NCI-H2029 treated with DMSO at 0.1 percent for 48 hours (cell line): Measurements from ENCODE around the gene PPP2R2C.

Source experiments
- DNase-seq: peaks from one replicate; lab custom pipeline; 2025; lab: John Stamatoyannopoulos, UW

PPP2R2C gene

DNA sequence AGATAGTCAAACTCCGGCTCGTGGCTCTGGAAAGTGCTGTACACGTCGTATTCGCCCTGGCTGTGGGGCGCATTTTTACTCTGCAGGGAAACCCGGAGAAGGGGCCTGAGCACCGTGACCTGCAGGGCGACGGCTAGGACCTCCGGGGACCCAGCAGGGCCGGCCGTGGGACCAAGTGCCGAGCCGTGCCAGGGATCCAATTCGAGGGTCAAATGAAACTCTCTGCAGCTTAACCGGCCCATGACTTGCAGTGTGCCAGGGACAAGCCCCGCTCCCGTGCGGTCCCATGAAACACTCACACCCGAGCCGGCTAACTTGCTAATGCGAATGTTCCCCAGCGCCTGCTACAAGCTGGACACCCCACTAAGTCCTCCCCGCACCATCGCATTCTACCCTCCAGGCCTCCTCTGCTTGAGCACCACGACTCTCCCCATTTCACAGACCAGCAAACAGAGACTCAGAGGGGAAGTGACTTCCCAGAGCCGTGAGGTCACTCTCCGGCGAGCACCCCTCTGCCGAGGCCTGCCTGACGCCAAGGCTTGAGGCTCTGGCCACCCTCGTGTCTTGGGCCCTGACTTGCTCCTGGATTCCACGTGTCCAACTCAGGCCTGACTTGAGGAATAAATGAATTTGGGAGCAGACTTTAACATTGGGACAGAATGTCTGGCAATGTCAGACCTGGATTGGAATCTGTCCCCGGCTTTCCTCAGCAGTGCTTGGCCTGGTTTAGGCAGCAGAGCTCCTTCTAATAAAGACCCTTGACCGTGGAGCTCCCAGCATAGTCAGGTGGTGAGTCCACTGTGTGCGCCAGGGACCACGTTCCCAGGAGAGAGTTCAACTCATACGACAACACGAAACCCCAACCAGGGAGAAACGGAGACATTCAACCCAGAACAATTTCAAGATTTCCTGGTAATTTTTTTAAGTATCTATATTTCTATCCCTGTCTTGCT, 93.6 kb downstream of the PPP2R2C start:
- no peak for DNase-seq

DNA sequence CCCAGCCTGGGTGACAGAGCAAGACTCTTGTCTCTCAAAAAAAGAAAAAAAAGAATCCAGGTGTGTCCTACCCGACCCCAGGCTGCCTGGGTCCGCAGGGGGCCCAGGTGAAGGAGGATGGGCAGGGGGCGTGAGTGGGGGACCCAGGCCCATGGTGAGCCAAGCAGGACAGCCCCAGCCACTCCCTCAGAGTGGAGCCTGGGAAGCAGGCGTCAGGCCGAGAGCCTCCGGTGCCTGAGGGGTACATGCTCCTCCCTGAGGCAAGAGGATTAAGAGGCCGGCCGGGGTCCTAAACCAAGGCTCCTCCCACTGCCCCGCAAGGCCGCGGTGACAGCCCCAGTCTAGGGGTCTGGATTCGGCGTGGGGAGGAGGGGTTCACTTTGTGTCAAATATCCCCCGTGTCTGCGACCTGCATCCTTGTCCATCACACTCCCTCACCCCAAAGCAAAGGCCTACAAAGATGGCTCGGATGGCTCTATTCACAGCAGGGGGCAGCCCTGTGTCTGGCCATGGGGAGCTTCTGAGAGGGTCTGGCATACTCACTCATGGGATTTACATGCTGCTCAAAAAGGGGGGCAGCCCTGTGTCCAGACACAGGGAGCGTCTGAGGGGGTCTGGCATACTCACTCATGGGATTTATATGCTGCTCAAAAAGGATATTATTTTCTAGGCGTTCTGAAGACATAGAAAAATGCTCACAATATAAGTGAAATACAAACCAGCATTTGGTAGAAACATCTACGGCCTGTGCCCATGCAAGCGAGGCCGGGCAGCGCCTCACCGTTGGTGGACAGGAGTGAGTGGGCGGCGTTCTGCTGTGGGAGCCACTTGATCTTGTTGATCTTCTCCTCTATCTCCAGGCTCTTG, 94.6 kb downstream of the PPP2R2C start:
- DNase-seq = no peak

DNA sequence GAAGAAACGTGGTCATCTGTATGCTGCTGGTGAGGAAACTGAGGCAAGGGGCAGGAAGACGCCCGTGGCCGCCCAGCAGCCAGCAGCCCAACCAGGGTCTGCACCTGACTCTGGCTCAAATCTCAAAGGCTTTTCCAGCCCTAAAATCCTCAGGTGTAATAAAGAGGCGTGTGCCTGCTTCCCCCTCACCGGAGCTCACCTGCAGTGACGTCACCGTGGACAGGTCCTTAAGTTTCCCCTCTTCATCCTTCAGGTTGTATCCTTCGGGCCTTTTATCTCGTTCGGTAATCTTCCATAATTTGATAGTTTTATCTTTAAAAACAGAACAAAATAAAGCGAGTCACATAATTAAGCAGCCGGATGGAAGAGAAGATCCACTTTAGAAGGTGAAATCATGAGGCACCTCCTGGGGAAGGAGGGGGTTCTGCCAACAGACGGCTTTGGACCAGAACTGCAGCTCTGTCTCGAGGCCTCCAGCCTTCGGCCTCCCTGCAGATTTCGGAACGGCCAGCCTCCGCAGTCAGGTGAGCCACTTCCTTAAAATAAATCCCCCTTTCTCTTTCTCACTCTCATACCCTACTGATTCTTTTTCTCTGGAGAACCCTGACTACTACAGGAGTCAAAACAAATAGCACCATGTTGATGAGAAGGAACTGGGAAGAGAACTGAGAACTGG, 96.7 kb downstream of the PPP2R2C start:
- DNase-seq = no peak

DNA sequence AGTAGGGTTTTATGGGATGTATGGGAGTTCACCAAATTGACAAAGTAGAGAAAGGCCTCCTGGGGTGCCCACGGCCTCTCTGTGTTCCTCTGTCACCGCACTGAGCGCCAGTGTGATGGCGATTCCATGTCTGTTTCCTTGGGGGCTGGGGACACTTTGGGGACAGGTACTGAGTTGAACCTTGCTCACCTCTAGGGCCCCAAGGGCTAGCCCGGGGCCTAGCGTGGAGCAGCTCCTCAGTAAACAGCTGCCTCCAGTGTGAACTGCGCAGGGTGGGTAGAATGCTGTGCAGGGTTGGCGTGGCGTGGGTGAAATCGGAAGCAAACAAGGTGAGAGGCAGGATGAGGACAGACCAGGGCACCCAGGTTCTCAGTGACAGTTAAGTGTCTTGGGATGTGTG, 97.8 kb downstream of the PPP2R2C start:
- no peak for DNase-seq

DNA sequence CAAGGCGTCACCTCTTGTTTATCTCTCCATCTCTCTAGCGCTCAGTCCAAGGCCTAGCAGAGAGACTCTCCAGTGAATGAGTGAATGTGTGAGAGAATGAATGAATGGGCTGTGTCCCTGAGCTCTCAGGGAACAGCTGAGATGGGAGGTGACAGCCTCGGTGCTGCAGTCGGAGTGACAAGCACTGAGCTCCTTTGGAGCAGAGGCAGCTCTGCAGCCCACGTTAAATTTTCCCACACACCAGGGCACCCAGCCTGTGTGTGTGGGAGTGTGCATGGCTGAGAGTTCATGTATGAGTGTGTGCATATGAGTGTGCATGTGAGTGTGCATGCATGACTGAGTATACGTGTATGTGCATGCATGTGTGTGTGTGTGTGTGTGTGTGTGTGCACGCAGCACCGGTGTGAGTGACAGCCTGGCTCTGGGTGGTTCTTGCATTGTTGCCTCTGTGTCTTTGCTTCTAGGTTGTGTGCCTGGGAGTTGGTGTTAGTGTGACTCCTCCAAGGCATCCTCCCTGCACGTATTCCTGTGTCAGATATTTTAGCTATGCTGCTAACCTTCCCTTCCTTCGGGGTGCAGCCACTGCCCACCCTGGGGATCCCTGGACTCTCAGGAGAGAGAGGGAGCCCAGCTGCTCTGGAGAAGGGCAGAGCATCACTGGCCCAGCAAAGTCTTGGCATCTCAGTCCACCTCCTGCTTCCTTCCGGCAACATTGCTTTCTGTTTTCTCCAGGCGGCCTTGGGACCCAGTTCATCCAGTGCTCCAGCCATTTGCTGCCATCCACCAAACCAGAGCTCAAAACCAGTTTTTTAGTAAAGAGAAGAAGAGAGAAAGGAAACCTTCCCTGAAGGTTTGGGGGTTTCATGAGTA, 98.6 kb downstream of the PPP2R2C start:
- DNase-seq = no peak

DNA sequence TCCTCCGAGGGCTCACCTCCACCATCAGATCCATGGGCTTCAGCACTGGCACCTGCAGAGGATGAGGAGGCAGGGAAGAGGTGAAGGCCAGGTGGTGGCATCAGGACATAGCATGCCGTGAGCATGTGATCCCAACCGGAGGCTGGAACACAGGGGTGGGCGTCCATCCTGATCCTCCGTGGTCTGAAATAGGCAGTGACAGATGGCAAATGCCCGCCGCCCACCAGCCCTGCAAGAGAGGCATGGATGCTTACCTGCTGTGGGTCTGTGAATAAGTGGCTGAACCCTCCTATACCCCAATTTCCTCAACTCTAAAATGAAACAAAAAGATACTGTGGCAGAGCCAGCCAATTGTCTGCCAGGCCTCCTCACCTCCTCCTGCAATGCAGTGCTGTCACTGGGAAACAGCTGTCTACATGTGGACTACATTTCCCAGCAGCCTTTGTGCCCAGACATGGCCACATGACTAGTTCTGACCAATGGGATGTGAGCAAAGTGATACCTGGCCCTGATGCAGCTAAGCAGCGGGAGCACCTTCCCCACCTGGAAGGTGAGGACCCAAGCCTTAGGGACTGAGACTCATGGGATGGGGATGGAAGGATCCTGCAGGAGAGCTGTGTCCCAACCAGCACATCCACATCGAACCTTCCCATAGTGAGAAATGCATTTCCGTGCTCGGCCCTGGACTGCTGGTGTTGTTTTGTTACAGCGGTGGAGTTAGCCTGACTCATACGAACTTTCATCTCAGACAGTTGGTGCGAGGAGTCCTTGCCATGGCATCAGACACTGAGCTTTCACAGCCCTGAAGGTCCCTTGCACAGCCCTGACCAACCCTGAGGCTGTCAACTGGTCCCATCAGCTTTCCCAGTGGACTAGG, 99.5 kb downstream of the PPP2R2C start:
- peak; percentile 34 for DNase-seq

DNA sequence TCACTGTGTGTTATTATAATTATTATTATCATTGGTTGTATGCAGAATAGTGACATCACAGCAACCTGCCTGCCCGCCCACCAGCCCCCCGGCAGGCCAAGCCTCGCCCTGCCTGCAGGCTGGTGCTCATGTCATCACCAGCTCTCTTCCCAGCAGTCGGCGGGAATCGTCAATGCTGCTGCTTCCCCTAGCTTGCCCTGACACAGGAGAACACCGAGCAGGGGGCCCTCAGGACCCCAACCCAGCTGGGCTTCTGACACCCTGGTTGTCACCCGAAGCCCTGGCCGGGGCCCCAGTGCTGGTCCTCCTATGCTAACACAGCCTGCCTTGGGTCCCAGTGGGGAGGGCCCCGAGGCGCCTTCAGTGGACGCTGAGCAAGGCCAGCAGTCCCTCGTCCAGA, 100.6 kb downstream of the PPP2R2C start:
- DNase-seq = no peak

DNA sequence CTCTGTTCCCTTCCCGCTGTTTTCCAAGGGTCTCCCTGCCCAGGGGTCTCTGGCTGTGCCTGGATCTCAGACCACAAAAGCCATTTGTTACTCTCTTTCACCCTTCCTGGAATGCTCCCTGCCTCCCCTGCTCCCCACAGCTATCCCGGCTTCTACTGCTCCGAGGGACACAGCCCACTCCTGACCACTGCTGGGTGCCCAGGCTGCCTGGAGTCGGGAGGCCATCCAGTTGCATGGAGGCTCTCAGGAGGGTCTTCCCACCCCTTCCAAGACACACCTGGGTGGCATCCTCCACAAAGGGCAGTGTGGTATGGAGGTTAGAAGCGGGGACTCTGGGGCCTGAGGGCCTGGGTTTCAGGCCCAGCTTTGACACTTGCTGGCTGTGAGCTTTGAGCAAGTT, 101.1 kb downstream of the PPP2R2C start:
- no peak for DNase-seq

DNA sequence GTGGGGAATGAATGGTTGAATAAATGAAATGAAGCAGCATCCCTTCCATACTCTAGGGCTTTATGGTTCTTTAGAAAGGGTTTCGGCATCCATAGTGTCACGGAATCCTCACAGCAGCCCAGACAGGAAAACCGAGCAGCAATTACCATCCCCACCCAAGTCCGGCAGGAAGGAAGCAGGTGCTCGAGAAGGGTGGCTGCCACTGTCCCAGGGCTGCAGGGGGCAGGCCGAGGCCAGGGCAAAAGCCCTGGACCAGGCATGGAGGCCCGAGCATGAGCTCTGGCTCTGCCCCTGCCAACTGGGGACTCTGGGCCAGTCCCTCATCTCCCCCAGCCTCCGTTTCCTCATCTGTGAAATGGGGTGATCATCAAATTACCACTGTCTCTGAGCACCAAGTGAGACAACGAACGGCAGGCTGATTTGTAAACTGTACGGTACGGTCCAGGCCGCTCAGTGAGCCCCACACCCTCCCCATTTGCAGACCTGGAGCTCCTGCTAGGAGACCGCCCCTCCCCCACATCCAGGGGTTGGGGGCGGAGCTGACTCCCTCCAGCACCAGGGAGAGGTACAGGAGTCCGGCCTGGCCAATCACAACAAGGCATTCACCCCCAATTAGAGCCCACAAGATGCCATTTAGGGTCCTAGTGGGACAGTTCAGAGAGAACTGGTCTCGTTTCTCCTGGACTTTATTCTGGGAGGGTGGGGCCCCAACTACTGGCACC, 102.3 kb downstream of the PPP2R2C start:
- DNase-seq = no peak

DNA sequence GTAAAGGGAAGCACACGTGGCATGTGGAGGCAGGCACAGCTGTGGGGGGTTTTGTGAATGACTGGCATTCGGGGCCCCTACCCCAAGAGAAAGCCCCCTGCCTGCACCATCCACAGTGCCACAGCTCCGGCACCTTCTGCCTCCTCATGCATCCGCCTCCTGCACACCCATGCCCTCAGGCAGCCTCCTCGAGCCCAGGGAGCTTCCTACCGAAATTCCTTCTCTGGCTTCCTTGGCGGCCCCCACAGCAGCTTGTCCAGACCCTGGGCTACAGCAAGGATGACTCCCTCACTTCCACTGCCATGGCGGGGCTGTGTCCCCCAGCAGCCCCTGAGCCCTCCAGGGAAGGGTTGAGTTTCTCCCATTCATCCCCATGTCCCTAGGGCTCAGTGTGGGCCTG, 102.9 kb downstream of the PPP2R2C start:
- no peak for DNase-seq

DNA sequence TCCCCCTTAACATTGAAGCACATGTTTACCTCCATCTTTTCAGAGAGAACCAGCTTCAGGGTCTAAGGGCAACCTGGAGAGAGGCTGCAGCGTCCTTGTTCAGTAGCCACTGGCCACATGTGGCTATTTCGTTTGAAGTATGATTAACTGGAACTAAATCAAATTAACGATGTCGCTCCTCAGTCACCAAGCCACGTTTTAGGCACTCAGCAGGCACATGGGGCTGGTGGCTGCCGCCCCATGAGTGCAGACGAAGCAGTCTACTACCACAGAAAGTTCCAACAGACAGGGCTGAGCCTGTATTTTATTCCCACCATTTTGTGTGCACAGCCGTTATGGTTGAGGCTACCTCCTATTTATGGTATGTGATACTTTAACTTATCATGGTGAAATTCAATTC, 103.4 kb downstream of the PPP2R2C start:
- no peak for DNase-seq

DNA sequence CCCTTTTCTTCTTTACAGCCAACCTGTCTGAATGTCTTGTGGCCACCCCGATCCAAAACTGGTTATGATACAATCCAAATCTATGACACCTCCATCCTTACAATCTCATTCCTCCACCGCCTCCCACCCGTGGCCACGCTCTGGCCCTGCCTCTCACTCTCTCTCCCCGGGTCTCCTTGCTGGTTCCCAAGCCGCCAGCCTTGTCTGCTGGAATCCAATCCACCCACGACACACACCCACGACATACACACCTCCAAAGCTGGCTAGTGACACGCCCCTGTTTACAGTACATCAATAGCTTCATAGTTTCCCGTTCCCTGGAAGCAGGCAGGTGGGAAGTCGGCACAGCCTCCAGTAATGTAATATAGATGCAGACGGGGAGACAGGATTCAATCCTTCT, 103.8 kb downstream of the PPP2R2C start:
- no peak for DNase-seq

DNA sequence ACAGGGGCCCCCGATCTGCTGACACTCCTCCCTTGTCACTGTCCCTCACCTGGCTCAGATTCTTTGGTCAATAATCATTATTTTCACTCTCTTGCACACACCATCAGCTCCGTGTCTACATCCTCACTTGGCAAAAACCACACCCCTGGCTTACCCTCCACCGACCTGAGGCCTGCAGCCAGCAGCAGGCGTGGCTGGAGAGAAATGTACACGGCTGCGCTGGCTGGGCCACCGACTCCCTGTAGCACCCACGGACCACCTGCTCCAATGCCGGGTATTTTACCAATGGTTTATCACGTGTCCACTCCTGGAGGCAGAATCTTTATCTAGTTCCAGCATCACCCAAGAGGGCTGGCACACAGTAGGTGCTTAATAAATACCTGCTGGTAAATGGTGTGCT, 104.3 kb downstream of the PPP2R2C start:
- no peak for DNase-seq

DNA sequence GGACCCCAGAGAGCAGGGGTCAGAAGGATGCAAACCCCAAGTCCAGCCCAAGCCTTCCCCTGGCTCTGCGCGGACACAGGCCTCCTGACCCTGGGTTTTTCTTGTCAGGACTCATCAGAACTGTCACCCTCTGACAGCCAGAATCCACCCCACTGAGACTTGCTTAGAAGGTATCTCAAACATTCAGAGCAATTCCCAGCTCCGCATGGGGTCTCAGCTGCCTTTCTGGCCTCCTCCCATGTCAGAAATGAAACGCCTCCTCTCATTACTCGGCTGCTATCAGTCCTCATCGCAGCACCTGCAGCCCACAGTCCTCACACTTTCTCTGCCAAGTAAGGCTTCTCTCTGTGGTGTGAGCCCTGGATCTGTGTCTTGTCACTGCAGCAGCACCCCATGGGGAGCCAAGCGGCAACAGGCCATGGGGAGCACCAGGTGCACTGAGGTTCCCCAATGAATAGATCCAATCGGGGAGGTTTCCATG, 105.0 kb downstream of the PPP2R2C start:
- no peak for DNase-seq

DNA sequence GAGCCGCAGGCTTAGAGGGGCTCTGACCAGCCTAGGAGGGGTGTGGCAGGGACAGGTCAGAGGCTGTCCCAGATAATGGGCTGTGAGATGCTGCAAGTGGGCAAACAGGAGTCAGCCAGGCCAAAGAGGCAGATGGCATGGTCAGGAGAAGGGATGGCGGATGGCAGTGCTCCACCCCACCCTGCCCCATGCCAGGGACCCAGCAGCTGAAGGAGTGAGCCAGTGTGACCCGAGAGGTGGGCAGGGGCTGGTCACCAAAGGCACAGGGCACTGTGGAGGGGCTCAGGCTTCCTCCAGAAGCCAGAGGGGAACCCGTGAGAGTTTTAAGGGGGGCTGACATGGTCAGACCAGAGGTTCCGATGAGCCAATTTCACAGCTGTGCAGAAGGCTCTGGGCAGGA, 105.8 kb downstream of the PPP2R2C start:
- DNase-seq = no peak

DNA sequence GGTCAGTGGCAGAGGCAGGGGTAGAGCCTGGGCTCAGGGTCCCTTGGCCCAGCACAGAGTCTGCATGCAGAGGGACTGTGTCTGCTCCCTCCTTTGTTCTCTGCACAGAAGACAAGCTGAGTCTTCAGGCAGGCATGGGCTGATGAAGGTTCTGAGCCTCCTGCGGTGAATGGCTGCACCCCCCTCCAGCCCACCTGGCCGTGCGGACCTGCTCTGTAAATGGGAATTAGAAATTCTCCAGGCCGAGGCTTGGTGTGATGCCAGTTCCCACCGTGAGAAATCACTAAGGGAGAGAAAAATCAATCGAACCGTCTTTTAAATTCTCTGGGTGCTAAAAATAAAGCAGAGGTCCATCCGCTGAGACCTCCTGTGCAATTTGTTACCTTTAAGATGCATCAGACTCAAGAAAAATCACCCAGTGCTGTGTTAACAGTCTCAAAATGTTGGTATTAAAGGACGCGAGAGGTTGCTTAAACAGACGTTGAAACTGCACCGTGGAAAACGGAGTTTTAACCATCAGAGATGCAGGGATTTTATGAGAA, 106.8 kb downstream of the PPP2R2C start:
- no peak for DNase-seq

DNA sequence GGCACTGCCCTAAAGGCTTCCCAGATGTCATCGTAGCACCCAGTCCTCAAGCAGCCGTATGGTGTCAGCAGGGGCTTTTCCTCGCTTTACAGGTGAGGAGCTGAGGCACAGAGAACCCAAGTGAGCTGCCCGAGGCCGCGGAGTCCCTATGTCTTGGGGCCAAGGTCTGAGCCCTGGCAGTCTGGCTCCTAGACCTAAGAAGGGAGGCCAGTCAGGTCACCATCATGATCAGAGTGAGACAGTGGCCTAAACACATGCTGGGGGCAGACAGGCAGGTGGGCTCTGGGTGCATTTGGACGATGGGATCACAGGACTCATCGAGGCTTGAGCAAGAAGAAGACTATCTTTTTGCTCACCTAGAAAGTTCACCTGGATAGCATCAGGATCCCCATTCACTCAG, 107.8 kb downstream of the PPP2R2C start:
- DNase-seq = no peak

DNA sequence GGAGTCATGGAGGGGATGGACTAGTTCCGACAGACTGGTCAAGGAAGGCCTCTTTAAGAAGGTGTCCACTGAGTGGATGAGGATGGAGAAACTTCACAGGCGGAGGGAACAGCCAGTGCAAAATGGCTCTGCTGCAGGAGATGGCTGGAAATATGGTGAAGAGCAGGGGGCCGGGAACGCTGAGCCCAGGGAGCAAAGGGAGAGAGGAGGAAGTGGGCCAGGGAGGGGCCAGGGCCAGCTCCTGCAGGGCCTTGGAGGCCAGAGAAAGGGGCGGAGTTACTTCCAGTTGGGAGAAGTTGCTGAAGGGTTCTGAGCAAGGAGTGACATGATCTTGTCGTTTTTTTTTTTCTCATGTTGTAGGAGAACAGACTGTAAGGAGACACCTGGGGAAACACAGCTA, 108.3 kb downstream of the PPP2R2C start:
- no peak for DNase-seq

DNA sequence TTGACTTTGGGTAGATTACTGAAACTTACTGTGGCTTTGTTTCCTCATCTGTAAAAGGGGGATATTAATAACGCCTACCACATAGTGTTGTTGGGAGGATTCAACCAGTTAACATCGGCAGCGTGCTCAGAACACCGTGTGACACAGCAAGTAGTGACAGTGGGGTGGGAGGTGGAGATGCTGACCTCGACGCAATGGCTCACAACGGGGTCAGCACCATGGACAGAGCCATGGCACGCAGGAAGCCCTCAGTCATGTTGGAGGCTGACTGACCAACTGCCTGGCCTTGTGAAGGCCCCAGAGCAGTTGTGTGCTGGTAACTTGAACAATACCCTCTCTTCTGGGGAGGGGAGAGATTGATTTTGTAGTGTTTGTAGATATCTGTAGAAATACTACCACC, 109.5 kb downstream of the PPP2R2C start:
- DNase-seq = no peak
